ENCODE measurements around the gene LLCFC1. TPM values are rescaled to one million over a fixed set of nuclear protein-coding genes. Genes with fewer than 3 reads are reported as not detected.

The LLCFC1 gene
- total RNA-seq, 1 donor from 2014 or later: not detected

DNA sequence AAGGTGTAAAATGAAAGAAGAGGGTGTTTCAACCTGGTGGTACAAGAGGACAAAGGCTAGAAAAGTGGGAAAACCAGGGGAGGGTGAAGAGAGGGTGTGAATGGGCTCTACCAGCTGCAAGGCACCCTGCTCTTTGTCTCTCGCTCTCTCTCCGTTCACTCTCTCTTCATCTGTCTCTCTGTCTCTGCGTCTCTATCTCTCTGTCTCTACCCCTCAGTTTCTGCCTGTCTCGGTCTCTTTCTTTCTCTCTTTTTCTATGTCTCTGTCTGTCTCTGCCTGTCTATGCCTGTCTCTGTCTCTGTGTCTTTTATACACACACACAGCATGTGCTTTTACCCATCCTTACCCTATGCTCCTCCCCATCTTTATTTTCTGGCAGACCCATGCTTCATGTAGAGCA lies 673 bp upstream of the LLCFC1 start:
- DNase-seq (ENCODE audit: extremely low read depth, low read depth, low spot score): no peak

DNA sequence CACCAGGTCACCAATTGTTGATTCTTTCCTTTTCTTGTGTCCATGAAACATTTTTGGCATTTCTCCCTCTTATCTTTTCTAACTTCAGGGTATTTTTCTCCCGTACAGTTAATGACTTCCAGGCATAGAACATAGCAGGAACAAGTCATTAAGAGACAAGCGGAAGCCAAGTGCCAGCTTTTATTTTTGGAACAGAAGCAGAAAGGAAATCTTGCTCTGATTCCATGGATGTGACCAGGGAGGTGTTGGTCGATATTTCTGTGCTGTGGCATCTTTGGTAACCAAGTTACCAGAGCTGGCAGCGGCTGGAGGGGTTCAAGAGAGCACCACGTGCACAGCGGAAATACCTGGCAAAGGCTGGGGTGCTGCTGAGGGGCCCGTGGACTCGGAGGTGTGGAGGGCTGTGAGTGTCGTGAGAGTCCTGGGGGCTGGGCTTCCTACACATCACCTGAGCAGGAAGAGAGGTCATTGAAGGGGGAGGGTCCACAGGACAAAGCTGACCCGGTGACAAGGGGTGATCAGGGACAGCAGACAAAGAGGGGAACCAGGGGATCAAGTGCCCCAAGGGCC lies 1.8 kb downstream of the LLCFC1 start:
- no peak for DNase-seq (ENCODE audit: extremely low read depth, low read depth, low spot score)

DNA sequence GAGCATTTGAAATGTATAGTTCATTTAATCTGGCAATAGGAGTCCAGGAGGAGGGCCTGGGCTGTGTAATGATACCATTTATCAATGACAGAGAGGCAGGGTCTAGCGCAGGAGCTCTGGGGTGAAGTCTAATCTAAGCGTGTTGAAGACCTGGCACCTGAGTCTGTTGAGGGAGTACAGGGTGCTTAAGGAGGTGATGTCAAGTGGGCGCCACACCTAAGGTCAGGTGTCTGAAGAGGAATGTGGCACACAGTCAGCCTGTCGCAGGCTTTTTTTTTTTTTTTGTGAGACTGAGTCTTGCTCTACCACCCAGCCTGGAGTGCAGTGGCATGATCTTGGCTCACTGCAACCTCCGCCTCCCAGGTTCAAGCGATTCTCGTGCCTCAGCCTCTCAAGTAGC lies 2.3 kb downstream of the LLCFC1 start:
- DNase-seq (ENCODE audit: extremely low read depth, low read depth, low spot score): no peak

DNA sequence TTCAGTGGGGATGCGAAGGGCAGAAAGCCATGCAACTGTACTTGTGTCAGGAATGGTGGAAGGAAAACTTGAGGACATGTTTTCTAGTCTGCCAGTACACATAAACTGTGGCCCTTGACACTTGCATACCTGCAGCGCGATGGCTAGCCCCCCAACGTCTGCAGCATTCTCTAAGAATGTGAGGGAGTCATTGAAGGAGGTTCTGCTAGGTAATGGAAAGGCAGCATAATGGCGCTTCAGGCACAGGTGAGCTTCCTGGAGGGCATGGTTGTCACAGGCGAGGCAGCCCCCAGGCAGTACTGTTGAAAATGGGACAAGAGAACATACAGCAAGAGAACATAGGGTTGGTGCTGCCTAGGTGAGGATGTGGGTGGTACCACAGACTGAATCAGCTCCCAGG lies 3.5 kb downstream of the LLCFC1 start:
- DNase-seq (ENCODE audit: extremely low read depth, low read depth, low spot score): no peak

DNA sequence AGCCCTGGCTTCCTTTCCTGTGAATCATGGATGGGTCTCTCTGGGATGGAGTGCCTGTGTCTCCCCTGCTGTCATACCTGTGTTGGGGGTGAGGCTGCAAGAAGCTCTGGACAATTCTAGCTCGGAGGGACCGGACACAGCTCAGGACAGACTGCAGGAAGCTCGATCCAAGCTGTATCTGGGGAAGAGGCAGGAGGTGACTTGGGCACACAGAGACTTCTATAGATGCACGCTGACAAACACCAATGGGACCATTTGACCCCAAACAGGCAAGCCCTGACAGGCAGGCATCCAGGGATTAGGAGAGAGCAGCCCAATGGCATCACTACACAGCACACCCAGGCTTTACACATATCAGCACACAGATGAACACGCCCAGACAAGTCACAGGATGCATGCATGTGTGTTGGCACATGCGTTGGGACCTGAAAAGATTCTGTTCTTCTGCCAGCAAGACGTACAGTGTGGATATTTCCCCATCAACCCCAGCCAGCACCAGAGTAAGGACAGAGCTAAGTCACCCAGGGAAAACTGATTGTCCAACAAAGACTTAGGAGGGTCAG lies 4.5 kb downstream of the LLCFC1 start:
- DNase-seq (ENCODE audit: extremely low read depth, low read depth, low spot score): no peak

DNA sequence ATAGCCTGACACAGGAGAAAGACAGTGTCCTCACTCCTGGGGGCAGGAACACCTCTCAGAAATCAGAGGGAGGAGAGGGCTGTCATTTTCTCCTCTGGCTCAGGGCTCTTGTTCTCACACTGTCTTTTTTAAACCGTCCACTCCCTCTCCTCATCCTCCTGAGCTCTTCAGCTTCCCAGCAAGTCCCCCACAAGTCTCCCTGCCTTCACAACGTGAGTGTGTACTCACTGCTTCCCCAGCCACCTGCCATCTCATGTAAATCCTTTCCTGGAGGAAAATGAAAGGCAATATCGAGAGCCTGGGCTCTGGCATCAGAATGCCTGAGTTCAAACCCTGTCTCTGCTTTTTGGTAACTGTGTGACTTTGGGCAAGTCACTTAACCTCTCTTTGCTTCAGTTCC lies 5.7 kb downstream of the LLCFC1 start:
- DNase-seq (ENCODE audit: extremely low read depth, low read depth, low spot score): no peak

DNA sequence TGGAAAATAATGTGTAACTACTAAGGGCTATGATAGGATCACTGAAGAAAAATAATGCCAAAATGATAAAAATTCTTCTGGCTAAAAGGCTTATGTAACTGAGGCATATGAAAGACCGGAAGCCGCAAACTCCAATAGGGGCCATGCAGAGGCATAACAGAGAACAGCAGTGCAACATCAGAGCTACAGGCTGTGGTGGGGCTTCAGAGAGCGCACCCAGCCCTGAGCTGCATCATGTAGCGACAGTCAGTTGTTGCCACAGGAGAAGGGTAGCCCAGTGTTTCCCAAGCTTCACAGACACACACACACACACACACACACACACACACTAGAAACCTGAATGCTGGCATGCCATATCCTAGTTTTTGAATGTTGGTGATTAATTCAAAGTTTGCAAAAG lies 9.3 kb downstream of the LLCFC1 start:
- DNase-seq (ENCODE audit: extremely low read depth, low read depth, low spot score): no peak

DNA sequence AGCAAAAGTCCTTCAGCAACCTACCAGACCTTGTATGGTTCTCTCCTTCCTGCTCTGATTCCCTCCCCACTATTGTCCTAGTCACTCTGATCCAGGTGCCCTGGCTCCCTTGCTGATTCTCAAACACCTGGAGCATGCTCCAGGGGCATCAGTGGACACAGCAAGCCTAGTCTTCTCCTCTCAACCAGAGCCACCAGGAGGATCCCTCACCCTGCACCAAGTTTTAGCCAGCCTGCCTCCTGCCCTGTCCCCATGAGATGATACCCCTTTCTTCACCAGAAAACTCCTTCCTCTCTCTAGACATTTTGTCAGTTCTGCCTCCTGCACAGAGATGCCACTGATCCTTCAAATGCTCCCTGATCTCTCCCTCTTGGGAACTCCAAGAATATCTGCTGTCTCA lies 11.0 kb downstream of the LLCFC1 start:
- no peak for DNase-seq (ENCODE audit: extremely low read depth, low read depth, low spot score)

DNA sequence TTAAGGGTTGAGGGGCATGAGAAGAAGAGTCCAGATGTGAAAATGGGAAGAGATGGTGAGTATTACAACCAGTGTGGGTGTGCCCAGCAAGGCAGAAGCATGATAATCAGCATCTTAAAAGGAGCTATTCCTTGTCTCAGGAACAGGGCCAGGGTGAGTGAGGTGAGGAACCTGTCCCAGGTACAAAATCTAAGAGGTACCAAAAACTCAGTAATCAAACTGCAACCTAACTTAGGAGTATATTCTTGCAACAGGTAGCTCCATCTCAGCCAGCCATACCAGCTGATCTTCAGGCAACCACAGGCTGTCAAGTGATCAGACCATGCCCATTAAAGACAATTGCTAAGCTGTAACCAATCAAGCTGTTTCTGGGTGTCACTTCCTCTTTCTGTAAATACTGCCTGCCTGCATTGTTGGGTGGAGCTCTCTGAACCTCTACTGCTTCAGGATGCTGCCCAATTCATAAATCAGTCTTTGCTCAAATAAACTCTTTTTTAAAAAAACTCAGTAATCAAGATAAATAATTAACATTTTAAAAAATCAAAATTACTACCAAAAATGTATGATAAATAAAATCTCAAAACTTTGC lies 15.5 kb downstream of the LLCFC1 start:
- DNase-seq (ENCODE audit: extremely low read depth, low read depth, low spot score): no peak

DNA sequence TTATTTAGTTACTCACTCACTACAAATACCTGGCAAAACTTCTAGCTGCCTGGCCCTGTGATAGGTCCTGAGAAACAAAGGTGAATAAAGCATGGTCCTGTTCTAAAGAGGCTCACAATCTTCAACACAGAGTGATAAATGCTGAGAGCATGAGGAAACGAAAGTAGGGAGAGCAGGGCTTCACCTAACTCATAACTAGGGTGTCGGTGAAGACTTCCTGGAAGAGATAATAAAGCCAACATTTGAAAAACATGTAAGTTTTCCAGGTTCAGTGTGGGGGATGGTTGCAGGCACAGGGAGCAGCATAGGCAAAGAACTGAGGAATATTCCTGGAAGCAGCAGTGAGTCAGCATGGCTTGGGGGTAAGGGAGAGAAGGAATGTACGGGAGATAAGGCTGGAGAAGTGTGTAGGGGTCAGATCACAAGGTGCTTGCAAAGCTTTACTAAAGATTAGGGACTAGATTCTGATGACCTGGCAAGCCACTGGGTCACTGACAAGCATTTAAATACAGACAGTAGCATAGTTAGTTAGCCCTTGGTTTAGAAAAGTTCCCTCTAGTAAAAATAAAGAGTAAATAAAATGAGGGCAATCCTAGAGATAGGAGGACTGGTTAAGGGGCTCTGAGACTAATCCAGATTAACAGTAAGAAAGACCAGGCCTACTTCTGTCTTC lies 17.8 kb downstream of the LLCFC1 start:
- no peak for DNase-seq (ENCODE audit: extremely low read depth, low read depth, low spot score)

DNA sequence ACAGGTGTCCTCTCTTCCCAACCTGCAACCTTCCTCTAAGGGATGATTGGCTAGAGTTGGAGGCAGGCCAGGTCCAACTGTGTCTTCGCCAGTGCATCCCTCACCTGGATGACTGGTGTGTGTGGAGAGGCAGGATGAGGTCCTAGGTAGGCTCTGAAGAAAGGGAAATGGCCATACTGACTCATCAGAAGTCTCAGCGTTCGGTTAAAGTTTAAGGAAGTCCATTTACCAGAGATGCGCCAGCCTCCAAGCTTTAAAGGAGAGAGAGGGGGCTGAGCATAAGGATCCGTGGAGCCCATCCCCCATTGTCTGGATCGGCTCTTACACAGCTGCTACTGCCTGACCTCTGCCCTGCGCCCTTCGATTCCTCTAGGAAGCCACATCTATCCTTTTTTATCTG lies 18.4 kb downstream of the LLCFC1 start:
- no peak for DNase-seq (ENCODE audit: extremely low read depth, low read depth, low spot score)

DNA sequence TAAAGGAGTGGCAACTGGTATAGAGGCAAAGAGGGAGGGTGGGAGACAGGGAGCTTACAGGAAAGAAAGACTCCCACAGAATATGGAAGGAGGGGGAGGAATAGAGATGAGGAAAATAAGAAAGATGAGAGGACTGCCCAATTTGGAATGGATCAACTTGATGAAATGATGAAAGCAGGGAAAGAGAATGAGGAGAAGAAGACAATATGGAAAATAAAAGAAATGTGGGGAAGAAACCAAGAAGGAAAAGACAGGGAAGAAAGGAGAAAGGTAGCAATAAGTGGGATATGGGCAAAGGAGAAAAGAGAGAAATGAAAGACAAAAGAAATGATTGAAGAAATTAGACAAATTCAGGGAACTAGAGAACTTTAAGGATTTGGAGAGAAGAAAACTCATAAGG lies 19.9 kb downstream of the LLCFC1 start:
- DNase-seq (ENCODE audit: extremely low read depth, low read depth, low spot score): no peak

DNA sequence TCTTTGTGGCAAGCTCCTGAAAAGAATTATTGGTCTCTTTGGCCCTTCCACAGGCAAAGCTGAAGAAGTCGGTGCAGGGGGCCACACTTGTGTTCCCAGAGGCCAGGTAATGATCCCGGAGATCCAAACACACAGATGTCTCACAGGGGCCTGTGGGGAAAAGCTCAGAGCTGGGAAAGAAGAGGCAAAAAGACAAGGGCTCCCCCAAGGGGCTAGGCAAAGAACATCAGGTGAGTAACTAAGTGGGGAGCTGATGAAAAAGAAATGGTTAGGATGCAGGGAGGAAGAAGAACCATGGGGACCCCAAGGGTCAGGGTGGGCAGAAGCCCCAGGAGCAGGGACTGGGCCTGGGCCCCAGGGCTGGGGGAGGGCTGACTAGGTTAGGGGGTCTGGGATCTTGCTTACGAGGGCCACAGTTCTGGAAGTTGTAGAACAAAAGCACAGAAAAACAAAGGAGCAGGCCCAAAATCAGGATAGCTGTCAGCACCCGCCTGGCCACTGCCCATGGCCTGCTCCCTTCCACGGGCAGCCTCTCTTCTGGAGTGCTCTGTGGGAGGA lies 21.8 kb downstream of the LLCFC1 start:
- DNase-seq (ENCODE audit: extremely low read depth, low read depth, low spot score): no peak

DNA sequence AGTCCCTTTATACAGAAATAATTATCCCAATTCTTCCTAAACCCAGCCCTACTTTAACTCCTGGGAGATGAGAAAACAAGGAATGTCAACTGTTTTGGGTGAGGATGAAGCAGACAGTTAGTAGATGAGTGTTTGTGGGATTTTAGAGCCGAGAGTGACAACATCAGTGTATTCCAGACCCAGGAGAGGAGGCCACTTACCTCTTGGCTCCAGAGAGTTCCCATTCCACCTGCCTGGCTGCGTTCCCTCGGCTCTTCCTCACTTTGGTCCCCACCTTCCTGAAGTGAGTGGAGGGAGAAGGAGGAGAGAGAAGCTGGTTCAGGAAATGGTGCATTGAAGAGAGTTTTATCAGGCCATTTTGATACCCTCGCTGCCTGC lies 22.3 kb downstream of the LLCFC1 start:
- no peak for DNase-seq (ENCODE audit: extremely low read depth, low read depth, low spot score)

DNA sequence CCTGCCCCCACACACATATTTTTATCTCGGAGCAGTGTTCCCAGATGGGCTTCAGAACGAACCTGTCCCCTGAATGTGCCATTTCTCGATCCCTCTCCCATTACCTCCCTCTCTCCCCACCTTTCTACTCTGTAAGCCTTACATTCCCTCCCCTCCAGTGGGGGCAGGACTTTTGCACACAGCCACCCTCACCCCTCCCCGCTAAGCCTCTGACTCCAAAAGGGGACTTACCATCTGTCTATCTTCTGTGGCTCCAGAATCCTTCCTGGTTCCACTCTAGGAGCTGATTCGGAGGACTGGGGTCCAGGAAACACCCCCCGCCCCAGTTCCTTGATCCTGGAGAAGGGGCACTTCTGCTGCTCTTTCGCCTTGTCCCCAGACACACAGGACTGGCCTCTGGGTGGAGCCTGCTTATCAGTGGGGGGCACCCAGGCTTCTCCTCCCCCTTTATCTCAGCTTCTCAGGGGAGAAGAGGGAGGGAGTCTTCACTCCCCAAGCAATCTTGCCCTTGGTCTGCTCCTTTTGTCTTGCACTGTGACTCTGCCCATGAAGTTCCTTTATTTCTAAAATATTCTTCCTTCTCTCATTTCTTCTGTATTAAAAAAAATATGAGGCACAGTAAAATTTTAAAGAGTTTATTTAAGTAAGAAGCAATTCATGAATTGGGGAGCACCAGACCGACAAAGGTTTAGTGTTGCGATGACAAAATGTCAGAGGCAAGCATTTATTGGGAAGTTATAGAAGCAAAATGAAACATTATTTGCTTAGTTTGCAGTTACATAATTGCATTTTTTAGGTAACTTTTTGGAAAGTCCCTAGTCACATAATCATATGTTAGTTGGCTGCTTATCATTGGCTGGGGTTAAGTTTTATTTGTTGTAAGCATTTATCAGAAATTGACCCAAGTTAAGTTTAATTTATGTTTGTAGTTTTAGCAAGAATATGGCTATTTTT lies 23.0 kb downstream of the LLCFC1 start, which contains the start of gene KEL:
Gene KEL, minus strand, starts transcription at position 391 of the 954 bp plus-strand sequence. Its CDS starts 157 bp downstream, at position 234.
- no peak for DNase-seq (ENCODE audit: extremely low read depth, low read depth, low spot score)

DNA sequence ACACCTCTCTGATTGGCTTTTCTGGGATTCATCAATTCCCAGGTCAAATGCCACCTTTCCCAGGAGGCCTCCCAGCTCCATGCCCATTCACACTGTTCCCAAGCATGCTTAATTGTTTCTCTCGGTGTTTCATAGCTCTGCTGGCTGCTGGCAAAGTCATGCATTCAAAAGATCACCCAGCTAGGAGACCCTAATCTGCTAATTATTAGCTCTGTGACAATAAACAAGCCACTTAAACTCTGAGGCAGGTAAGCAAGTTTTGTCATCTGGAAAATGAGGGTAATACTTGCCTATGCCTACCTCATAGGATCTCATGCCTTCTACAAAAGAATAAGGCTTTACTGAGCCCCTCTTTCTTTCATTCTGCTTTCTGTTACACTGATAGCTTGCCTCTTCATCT lies 23.7 kb downstream of the LLCFC1 start:
- DNase-seq (ENCODE audit: extremely low read depth, low read depth, low spot score): no peak

DNA sequence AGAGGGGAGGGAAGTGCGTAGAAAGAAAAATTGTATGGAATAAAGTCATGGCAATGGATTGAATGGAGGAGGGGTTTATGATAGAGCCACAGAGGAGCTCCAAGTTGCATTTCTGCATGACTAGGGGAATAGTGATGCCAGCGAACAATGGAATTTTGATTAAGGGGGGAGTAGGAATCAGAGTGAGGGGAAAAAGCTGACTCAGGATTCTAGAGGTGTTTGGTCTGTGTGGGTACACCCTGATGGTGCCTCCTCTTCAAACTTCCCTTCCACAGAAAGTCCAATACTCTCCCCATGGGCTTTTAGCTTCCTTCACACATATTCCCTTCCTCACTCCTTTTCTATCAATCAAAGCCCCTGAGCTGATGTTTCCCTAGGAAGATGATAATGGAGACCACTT lies 24.7 kb downstream of the LLCFC1 start:
- DNase-seq (ENCODE audit: extremely low read depth, low read depth, low spot score): no peak

DNA sequence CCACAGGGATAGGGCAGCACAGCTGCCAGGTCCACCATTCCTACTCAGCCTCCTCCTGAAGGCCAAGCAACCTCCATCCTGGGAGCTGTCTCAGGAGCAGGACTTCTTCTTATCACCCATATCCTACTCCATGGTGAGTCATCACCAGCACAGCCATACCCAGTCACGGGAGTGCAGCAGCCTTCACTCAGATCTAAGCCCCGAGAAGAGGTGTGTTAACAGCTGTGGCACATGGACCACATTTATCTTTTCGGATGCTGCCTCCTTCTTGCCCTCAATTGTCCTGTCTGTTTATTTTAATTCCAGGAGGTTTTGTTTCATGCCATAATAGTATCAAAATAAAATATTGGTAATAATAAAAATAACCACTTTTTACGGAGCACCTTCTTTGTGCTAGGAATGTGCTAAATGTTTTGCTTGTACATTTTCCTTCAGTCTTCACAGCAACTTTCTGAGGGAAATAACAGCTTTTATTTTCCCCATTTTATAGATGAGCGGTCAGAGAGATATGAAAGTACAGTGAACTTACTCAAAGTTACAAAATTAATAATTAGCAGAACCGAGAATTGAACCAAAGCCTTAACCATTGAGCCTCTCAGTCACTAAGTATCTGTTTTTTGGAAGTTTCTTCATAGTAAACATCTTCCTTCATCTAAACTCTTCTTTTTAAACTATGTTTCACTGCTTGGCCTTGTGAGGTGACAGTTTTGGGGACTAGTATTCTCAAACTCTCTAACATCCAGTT lies 25.4 kb downstream of the LLCFC1 start:
- DNase-seq (ENCODE audit: extremely low read depth, low read depth, low spot score): no peak

DNA sequence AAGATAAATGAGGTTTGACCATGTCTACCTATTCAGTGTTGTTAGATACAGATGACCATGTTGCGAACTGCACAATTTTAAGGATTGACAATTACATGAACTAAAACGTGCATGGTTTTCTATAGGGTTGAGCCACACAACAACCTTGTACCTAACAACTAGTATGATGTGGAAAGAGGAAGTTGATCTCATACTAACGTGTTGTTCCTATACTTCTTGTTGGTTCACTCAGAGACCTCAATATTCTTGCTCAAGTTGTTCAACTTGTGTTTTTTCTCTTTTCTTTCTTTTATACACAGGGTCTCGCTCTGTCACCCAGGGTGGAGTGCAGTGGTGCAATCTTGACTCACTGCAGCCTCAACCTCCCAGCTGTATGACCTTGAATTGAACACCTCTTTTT lies 28.9 kb downstream of the LLCFC1 start:
- no peak for DNase-seq (ENCODE audit: extremely low read depth, low read depth, low spot score)

DNA sequence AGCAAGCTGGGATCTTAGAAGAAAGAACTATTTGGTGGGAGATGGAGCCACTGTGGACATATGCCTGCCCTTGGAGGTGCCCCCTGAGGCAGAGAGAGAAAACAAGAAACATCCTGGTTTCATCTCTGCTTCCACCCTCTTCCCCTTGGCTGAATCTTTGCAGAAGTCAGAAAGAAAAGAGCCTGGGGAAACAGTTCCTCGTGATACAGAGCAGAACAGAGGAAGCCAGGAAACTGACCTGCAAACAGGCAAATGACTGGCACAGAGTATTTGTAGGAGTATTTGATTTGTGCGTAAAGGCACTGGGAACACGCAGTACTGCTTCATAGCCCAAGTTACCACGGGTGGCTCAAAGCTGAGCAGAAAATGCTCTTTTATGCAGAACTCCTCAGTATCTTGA lies 29.9 kb downstream of the LLCFC1 start:
- DNase-seq (ENCODE audit: extremely low read depth, low read depth, low spot score): no peak

Data from glomerular endothelial cell (primary cell).